Breast epithelium (tissue), 4 donors: ENCODE results near the gene TBL2. TPM values are rescaled to one million over a fixed set of nuclear protein-coding genes. Genes with fewer than 3 reads are reported as not detected.

Experiments
- DNase-seq, 2 donors: peaks; one replicate each; pipeline ENCODE4 v3.0.0-alpha.2; 2019; ENCODE audit warnings: low spot score in 2 of 2
- H3K27ac ChIP-seq, 2 donors: fragments of 200-600 bp; sonication (generic) in 1 of 2; one replicate each; pipeline ENCODE4 v1.5.1; 2016 to 2019; ENCODE audit warnings: mild to moderate bottlenecking in 1 of 2
- H3K27me3 ChIP-seq, 2 donors: fragments of 200-600 bp; sonication (generic) in 1 of 2; one replicate each; pipeline versions ENCODE4 v1.5.1 to v1.6.0; 2017 to 2019; ENCODE audit warnings: control low read depth in 1 of 2, mild to moderate bottlenecking in 1 of 2
- H3K36me3 ChIP-seq: fragments of 200-600 bp; one replicate; pipeline ENCODE4 v1.5.1; 2019
- H3K4me1 ChIP-seq, 2 donors: fragments of 200-600 bp; sonication (generic); one replicate each; pipeline ENCODE4 v1.5.1; 2016 to 2019; ENCODE audit warnings: control low read depth in 1 of 2
- H3K4me3 ChIP-seq, 3 donors: fragments of 200-600 bp; sonication (generic); 1 replicate in 2 of 3; 2 replicates in 1 of 3; pipeline ENCODE4 v1.5.1; 2016 to 2019; ENCODE audit warnings: mild to moderate bottlenecking in 3 of 3, moderate library complexity in 2 of 3
- H3K9me3 ChIP-seq, 2 donors: fragments of 200-600 bp; sonication (generic) in 1 of 2; one replicate each; pipeline ENCODE4 v1.5.1; 2016 to 2019; ENCODE audit warnings: control low read depth in 1 of 2
- POLR2A ChIP-seq: fragments of 450-650 bp; IDR thresholded peaks from one replicate; pipeline ENCODE4 v1.6.1; 2016; ENCODE audit warnings: antibody characterized with exemption, mild to moderate bottlenecking, moderate library complexity
- POLR2AphosphoS5 ChIP-seq, 3 donors: sonication (generic); formaldehyde crosslinking; IDR thresholded peaks; one replicate each; pipeline ENCODE4 v1.6.1; 2017; ENCODE audit warnings: antibody characterized with exemption in 3 of 3
- intact Hi-C: fragments of 100-400 bp; cut with DNase I; formaldehyde crosslinking; loops from one replicate; pipeline ENCODE4 v1.15.1; 2023; ENCODE audit warnings: low total_unique reads
- total RNA-seq, 3 donors: library from RNA; depleted of rRNA; stranded (reverse); fragments of >200 nt; gene quantifications; one replicate each; pipeline ENCODE4 v1.1.0, GENCODE V29; 2016
- TF ChIP-seq, protein P1 (sequence below), 3 donors: fragments of 450-650 bp; IDR thresholded peaks; one replicate each; pipeline ENCODE4 v1.5.1; 2016 to 2017; ENCODE audit warnings: antibody characterized with exemption in 3 of 3, mild to moderate bottlenecking in 3 of 3, moderate library complexity in 3 of 3

TBL2 gene
- total RNA-seq, 3 donors from 2014 or later: 31.0 to 39.3 (median 32.1) TPM

DNA sequence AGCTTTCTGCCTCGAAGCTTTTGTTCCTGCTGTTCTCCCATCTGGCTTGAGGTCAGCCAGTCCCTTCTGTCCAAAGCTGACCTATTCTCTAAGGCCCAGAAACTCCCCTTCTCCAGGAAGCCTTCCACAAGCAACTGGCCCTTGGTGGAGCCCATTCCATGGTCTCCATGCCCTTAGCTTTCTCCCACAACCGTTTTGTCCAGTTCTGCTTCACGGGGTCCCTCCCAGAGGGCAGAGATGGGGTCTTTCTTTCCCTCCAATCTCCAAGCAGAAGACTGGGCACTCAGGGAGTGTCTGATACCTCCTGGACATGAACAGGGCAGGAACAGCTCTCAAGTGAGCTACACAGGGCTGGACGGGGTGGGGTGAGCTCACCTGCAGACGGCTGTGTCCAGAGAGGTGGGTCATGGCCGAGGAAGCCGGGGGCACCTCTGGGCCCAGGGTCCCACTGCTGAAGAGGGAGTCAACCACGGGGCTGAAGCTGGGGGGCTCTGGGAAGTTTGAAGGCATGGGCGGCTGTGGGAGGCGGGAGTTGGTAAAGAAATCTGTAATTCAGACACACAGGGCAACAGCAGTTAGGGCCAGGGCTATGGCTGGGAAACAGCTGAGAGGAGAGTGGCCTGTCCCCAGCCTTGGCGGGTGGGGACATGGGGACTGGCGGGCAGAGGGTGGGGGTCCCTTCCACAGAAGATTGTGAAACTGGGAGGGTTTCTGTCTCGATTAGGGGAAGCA lies 20.9 kb upstream of the TBL2 start:
- H3K4me3 ChIP-seq: no peak overlapping the region
- no peaks in the 10 kb centered on the region for H3K9me3 ChIP-seq
- intact Hi-C loops: no loop called here
- no peaks in the 10 kb centered on the region for H3K36me3 ChIP-seq
- H3K27ac ChIP-seq: no peak overlapping the region
- DNase-seq: no peak
- peaks cover 0 to 22% of the 10 kb centered on the region in 2 donors for H3K27me3 ChIP-seq
- TF ChIP-seq, protein P1, sequence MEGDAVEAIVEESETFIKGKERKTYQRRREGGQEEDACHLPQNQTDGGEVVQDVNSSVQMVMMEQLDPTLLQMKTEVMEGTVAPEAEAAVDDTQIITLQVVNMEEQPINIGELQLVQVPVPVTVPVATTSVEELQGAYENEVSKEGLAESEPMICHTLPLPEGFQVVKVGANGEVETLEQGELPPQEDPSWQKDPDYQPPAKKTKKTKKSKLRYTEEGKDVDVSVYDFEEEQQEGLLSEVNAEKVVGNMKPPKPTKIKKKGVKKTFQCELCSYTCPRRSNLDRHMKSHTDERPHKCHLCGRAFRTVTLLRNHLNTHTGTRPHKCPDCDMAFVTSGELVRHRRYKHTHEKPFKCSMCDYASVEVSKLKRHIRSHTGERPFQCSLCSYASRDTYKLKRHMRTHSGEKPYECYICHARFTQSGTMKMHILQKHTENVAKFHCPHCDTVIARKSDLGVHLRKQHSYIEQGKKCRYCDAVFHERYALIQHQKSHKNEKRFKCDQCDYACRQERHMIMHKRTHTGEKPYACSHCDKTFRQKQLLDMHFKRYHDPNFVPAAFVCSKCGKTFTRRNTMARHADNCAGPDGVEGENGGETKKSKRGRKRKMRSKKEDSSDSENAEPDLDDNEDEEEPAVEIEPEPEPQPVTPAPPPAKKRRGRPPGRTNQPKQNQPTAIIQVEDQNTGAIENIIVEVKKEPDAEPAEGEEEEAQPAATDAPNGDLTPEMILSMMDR (IDR thresholded peaks at IDR 0.05): no peak
- TF ChIP-seq POLR2A: no peak
- no peak for TF ChIP-seq POLR2AphosphoS5 (IDR thresholded peaks at IDR 0.05)
- no peaks in the 10 kb centered on the region for H3K4me1 ChIP-seq

DNA sequence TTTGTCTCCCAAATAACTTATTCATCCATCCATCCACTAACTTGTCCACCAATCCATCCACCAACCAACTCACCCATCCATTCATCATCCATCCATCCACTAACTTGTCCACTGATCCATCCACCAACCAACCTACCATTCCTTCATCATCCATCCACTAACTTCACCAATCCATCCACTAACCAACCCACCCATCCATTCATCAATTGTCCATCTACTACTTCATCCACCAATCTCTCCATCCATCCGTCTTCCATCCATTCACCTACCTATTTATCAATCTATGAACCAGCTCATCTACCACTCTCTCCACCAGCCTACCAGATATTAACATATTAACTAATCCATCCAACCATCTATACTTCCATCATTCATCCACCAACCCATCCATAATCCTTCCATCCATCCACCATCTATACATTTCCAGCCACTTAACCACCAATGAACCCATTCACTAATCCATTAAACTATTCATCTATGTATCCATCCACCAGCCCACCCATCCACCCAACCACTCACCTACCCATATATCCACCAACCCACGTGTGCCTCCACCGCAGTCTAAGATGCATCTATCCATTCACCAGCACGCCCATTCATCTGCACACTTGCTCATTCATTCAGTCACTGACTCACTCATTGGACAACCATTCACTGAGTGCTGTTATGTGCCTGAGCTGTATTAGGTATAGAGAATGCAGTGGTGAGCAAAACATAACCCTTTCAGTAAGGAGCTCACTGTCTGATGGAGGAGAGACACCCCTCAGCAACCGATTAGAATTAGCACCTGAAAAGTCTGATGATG lies 19.8 kb upstream of the TBL2 start:
- Histone ChIP-seq H3K9me3 (no peaks in the 10 kb centered on the region), H3K36me3 (no peaks in the 10 kb centered on the region), H3K4me3 (no peak overlapping the region), H3K27me3 (peaks cover 0 to 18% of the 10 kb centered on the region in 2 donors), H3K4me1 (no peaks in the 10 kb centered on the region), H3K27ac (no peak overlapping the region)
- no peak for TF ChIP-seq POLR2A
- no peak for TF ChIP-seq POLR2AphosphoS5 (IDR thresholded peaks at IDR 0.05)
- TF ChIP-seq, protein P1 (IDR thresholded peaks at IDR 0.05): no peak
- intact Hi-C loops: no loop called here
- DNase-seq: no peak

DNA sequence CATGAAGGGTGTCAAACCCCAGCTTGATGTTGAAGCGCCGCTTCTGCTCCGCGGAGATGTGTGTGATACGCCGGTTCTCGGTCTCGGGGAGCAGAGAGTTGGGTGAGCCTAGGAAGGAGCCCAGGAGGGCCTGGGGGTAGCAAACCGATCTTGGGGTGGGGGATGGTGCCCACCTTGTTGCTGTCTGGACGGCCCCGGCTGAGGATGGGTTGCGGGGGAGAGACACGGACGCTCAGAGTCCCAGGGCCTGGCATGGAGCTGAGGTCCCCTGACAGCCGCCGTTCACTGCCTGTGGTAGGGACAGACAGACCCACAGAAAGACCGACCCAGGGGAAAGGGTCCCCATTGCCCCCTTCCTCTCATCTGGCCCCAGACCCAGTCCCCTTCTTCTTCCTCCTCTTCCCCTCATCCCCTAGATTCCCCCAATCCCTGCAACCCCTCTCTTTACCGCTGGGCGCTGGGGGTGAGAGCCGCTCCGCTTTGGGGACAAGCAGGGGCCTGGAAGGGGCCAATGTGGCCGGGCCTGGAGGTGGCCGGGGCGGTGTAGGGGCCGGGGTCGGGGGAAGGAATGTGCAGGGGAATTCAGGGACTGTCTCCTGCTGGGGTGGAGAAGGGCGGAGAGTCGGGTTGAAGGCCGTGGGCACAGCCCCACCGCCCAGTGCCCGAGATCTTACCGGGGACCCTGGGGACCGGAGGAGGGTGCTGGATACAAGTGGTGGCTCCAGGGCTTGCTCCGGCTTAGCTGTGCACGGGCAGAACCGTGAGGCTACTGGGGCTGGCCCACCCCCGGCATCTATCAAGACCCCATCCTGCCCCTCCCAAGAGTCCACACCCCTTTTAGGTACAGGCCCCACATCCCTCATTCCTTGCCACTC lies 18.0 kb upstream of the TBL2 start:
- TF ChIP-seq POLR2A: no peak
- Histone ChIP-seq H3K9me3 (no peaks in the 10 kb centered on the region), H3K4me3 (no peak overlapping the region), H3K27me3 (peaks cover 0 to 11% of the 10 kb centered on the region in 2 donors), H3K27ac (no peak overlapping the region), H3K4me1 (no peaks in the 10 kb centered on the region), H3K36me3 (no peaks in the 10 kb centered on the region)
- DNase-seq: no peak
- intact Hi-C loops: no loop called here

DNA sequence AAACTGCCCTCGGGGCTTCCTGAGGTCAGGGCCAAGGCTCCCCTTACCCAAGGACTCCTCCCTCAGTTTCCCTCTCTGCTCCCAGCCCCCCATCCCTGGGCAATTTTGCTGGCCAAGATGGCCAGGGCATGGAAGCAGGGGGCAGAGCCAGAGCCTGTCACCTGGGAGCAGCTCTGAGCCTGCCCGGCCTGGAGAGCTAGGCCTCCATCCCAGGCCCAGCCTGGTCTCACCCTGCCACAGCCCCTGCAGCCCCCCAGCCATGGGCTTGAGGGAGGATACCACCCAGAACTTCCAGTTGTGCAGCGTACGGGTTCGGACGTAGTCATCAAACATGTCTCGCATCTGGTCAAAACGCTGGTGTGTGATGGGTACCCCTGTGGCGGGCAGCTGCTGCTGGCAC lies 17.0 kb upstream of the TBL2 start:
- peaks cover 0 to 11% of the 10 kb centered on the region in 2 donors for H3K27me3 ChIP-seq
- H3K4me3 ChIP-seq: no peak overlapping the region
- TF ChIP-seq POLR2A: no peak
- TF ChIP-seq POLR2AphosphoS5 (IDR thresholded peaks at IDR 0.05): no peak
- TF ChIP-seq, protein P1 (IDR thresholded peaks at IDR 0.05): no peak
- no peaks in the 10 kb centered on the region for H3K36me3 ChIP-seq
- intact Hi-C loops: no loop called here
- H3K4me1 ChIP-seq: no peaks in the 10 kb centered on the region
- no peak for DNase-seq
- H3K9me3 ChIP-seq: no peaks in the 10 kb centered on the region
- no peak overlapping the region for H3K27ac ChIP-seq

DNA sequence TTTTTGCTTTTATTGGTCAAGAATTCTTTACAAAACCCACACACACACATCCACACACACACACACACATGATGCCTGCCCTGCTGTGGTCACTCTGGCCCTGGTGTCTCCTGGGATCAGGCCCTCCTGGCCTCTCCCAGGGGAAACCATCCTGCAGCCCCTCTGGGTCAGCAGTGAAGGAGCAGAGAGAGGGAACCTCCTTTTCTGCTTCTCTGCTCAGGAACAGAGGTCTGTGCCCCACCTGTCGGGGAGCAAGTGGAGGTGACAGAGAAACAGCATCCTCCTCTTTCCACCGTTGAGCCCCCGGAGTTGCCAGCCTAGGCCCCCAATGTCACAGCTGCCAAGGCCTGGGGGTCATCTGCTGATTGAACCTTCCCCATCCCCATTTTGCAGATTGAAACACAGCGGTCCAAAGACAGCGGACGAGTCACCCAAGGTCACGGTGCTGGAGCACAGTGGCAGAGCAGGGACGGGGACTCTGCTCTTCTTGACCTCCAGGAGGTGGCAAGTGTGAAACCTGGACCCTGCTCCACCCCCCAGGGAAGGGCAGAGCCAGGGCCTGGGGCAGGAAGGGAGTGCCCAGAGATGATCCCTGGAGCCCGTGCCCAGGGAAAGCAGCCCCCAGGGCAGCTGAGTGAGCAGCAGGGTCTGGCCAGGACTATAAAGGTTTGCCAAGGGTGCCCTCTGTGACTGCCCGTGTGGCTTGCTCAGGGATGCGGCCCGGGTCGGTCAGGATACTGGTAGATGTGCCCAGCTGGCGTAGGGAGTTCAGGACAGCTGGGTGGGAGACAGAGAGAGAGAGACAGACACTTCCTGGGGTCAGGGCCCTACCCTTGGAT lies 15.0 kb upstream of the TBL2 start:
- H3K4me1 ChIP-seq: no peaks in the 10 kb centered on the region
- intact Hi-C loops: no loop called here
- TF ChIP-seq, protein P1 (IDR thresholded peaks at IDR 0.05): no peak
- TF ChIP-seq POLR2A (no peak), POLR2AphosphoS5 (IDR thresholded peaks at IDR 0.05) (no peak)

More for the DNA sequence above, 15.0 kb upstream of the TBL2 start:
- DNase-seq: no peak
- H3K4me3 ChIP-seq: no peak overlapping the region
- no peaks in the 10 kb centered on the region for H3K36me3 ChIP-seq
- H3K27me3 ChIP-seq: peaks cover 0 to 11% of the 10 kb centered on the region in 2 donors
- H3K27ac ChIP-seq: no peak overlapping the region
- H3K9me3 ChIP-seq: no peaks in the 10 kb centered on the region
